NCI-H187 (cell line): ENCODE results near the gene RALGPS1.
A peak's percentile ranks its signal among the peaks of the same experiment; 100 is the strongest.

Experiments
- DNase-seq, 2 experiments: peaks; one replicate each; lab custom pipeline; 2025; lab: John Stamatoyannopoulos, UW

RALGPS1 gene

GRCh38 chr9:126914458-126915280 is at the start of gene RALGPS1:
Gene RALGPS1, plus strand, starts transcription at chr9:126914782. Its CDS starts 47,508 bp downstream, at chr9:126962290.
- peak; percentile 54 to 88 for DNase-seq

- no peak for DNase-seq
Measured at GRCh38 chr9:126869368-126869767, 45.2 kb upstream of the RALGPS1 start.

GRCh38 chr9:126872516-126872915 is 42.1 kb upstream of the RALGPS1 start:
- DNase-seq = no peak

- no peak for DNase-seq
Measured at GRCh38 chr9:126874546-126875314, 39.9 kb upstream of the RALGPS1 start.

- DNase-seq = no peak
Measured at GRCh38 chr9:126875756-126876510, 38.6 kb upstream of the RALGPS1 start.

GRCh38 chr9:126876531-126876930 is 38.1 kb upstream of the RALGPS1 start:
- no peak for DNase-seq

- DNase-seq = no peak
Measured at GRCh38 chr9:126877418-126877817, 37.2 kb upstream of the RALGPS1 start.

GRCh38 chr9:126879288-126879687 is 35.3 kb upstream of the RALGPS1 start:
- no peak for DNase-seq

- no peak for DNase-seq
Measured at GRCh38 chr9:126880226-126880946, 34.2 kb upstream of the RALGPS1 start.

GRCh38 chr9:126880947-126881332 is 33.6 kb upstream of the RALGPS1 start:
- no peak for DNase-seq

GRCh38 chr9:126882746-126883145 is 31.8 kb upstream of the RALGPS1 start:
- DNase-seq = no peak

- DNase-seq = no peak
Measured at GRCh38 chr9:126883636-126884035, 30.9 kb upstream of the RALGPS1 start.

GRCh38 chr9:126885131-126885641 is 29.4 kb upstream of the RALGPS1 start:
- DNase-seq = no peak

- DNase-seq = no peak
Measured at GRCh38 chr9:126886034-126886822, 28.4 kb upstream of the RALGPS1 start.

GRCh38 chr9:126886897-126887296 is 27.7 kb upstream of the RALGPS1 start:
- no peak for DNase-seq

GRCh38 chr9:126891676-126892075 is 22.9 kb upstream of the RALGPS1 start:
- DNase-seq = no peak

- no peak for DNase-seq
Measured at GRCh38 chr9:126893079-126893478, 21.5 kb upstream of the RALGPS1 start.

GRCh38 chr9:126894052-126894603 is 20.5 kb upstream of the RALGPS1 start:
- DNase-seq = no peak

- no peak for DNase-seq
Measured at GRCh38 chr9:126902210-126902609, 12.4 kb upstream of the RALGPS1 start.

GRCh38 chr9:126904586-126904985 is 10.0 kb upstream of the RALGPS1 start:
- DNase-seq = no peak
